NCI-H2029 (cell line): ENCODE results near the gene ZNRF4.
"Not testable (repeated sequence)": the region's sequence is repeated elsewhere in the genome, so short reads cannot be mapped to it uniquely, and the experiment has no call there.

Experiments
- DNase-seq: peaks from one replicate; lab custom pipeline; 2025; lab: John Stamatoyannopoulos, UW

ZNRF4 gene

DNA sequence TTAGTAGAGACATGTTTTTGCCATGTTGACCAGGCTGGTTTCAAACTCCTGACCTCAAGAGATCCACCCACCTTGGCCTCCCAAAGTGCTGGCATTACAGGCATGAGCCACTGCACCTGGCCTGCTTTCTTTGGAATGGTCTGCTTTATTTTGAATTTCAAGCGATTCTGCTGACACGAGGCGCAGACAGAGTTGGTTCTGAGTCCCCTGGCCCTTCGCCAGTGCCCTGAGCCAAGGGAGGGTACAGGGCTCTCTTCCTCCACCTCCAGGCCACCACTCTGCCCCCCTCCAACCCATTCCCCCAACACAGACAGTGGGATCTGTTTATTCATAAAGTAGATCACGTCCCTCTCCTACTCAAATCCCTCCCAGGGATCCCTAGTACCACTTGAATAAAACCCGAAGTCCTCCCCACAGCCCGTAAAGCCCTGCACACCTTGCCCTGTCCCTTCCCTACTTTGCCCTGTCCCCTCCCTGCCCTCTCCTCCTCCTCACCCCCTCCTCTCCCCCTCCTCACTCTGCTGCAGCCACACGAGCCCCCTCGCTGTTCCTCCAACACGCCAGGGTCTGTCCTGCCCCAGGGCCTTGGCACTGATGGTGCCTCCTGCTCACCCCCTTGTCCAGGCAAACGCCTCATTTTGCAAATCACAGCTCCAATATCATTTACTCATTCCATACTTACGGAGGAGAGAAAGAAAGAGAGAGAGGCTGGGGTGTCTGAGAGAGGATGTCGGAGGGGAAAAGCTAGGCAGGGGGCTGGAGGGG, 22.4 kb downstream of the ZNRF4 start:
- no peak for DNase-seq

DNA sequence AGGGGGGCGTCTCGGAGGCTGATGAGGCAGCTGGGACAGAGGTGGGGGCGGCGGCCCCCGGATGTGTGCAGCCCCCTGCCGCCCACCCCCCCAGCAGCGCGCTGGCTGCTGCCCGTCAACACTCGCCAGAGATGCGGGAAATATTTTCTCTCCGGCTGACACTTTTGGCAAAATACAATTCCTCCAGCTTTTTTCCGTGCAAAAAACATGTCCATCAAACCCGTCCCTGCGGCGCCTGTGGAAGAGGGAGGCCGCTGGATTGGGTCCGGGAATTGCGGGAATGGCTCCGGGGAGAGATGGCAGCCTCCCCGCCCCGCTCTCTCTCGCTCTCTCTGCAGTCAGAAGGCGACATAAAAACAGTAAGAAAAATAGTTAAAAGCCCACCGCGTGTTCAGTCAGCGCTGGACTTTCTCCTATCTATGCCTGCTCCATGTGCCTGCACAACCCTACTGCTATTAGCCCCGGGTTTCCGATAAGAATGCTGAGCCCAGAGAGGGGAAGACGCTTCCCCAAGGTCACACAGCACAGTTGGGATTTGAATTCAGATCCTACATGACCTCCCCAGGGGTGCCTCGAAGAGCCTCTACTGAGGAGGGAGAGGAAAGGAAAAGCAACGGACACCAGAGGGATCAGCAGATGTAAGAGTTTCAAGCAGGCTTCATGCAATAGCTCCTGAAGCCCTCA, 23.2 kb downstream of the ZNRF4 start:
- no peak for DNase-seq

DNA sequence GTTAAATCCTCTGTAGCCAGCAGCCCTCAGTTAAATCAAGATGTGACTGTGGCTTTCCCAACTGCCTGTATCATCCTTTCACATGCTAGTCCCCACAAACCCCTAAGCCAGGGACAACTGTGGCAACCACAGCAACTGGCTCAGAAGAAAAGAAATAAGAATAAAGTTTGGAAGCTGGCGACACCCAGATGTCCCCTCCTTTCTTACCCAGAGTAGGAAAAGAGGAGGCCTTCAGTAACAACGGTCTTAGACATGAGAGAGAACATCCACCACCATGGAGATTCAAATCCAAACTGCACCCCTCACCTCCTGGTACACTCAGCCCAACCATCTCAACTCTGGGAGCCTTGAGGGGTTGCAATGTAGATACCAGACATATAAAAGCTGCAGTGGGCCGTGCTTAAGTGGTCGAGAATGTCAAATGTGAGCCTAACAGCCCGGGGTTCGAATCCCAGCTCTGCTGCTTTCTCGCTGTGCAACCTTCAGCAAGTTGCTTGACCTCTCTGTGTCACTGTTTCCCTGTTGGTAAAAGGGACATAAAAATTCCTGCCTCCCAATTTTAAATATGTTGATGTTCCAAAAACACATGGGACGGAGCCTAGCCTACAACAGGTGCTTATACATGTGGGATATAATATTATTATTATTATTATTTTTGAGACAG, 23.8 kb downstream of the ZNRF4 start:
- no peak for DNase-seq

DNA sequence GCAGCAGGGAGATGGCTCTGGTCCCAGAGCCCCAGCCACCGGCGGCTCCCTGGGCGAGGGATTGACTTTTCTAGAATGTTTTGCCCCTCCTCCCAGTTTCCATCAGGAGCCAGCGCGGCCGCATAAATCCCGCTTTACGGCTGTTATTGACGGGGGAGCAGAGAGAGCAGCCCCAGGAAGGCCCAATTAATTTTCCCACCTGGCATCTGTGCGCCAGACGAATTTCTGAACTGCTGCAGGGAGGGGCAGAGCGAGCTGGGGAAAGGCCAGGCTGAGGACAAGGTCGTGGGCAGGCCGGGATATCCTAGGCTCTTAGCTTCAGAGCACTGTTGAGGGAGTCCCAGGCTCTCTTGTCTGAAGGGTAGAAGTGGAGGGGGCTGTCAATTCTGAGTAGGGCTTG, 24.7 kb downstream of the ZNRF4 start:
- no peak for DNase-seq

DNA sequence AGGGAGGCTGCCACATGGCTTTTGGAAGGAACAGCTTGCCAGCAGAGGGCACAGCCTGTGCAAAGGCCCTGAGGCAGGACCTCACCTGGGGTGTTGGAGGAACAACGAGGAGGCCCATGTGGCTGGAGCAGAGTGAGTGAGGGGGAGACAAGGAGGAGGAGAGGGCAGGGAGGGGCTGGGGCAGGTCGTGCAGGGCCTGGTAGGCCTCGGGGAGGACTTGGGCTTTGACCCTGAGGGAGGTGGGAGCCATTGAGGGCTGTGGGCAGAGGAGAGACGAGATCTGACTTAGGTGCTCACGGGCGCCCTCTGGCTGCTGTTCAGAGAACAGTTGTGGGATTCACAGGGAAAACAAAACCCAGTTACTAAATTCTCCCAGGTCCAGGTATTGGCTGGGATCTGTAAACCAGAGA, 25.2 kb downstream of the ZNRF4 start:
- DNase-seq = no peak

DNA sequence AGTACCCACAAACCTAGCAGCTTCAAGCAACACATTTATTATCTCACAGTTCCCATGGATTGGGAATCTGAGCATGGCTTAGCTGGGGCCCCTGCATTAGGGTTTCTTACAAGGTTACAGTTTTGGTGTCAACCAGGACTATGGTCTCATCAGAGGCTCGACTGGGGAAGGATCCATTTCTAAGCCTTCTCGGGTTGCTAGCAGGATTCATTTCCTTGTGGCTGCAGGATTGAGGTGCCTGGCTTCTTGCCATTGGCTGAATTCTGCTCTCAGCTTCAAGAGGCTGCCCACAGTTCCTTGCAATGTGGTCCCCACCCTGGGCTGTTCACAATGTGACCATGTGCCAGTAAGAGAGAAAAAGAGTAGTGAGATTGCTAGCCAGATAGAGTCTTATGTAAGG, 26.7 kb downstream of the ZNRF4 start:
- no peak for DNase-seq

DNA sequence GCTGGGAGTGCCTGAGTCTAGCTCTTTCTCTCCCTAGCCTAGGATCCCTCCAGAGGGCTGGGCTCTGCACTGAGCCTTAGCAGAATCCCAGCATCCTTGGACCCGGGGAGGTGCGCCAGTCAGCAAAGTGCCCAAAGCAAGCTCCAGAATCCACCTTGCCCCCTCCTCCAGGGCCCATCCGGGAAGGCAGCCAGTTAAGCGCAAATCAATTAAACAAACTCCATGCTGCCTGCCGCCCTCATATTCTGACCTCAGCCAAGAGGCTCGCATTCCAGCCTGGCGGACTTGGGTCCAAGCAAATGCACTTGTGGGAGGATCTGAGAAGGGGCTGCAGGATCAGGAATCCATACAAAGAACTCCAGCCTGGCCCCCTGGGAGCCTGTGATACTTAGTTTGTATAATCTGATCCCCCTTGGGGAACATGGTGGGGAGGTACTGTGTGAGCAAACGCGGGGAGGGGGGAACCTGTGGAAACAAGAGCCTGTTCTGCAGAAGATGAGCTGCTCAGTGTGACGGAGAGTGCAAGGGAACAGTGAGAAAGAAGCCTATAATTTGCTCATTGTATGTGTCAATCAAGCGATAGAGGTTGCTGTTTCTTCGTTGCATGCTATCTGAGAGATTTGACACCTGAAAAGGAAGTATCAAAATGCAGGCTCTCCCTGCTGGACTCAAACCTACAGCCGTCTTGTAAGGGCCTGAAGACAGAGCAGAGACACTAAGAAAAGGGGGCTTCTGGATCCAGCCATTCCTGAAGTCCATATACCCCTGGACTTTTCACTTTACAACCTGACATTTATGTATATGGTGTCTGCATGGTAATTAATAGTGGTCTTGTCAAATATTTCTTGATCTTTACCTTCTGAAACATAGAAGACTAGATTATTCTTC, 29.4 kb downstream of the ZNRF4 start:
- DNase-seq = no peak

DNA sequence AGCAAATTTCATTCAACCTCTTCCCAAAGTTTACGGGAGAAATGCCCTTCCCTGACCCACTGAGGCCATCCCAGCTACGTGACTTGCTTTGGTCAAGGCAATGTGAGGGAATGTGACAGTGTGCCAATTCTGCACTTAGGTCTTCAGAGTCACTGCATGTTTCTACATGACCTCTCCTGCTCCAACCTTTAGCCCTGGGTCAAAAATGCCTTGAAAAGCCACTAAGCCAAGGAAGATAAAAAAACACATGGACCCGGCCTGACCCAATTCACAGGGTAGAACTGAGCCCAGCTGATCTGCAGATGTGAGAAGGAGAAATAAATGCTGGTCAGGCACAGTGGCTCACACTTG, 30.0 kb downstream of the ZNRF4 start:
- no peak for DNase-seq

DNA sequence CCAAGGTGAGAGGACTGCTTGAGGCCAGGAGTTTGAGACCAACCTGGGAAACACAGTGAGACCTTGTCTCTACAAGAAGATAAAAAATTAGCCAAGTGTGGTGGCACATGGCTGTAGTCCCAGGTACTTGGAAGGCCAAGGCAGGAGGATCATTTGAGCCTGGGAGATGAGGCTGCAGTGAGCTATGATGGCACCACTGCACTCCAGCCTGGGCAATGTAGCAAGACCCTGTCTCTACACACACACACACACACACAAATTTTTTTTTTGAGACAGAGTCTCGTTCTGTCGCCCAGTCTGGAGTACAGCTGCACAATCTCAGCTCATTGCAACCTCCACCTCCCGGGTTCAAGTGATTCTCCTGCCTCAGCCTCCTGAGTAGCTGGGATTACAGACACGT, 30.4 kb downstream of the ZNRF4 start:
- DNase-seq = not testable (repeated sequence)

DNA sequence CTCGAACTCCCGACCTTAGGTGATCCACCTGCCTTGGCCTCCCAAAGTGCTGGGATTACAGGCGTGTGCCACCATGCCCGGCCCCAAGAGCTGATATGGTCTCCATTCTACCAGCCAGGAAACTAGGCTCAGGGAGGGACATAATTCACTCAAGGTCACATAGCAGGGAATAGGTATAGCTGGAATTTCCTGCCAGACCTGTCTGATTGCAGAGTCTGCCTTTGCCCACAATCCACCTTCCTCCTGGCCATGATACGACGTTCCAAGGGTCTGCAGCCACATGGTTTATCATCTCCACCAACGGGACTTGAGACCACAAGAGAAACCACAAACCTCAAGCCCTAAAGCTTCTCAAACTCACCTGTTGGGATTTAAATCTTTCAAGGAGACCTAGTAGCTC, 32.0 kb downstream of the ZNRF4 start:
- DNase-seq = no peak

DNA sequence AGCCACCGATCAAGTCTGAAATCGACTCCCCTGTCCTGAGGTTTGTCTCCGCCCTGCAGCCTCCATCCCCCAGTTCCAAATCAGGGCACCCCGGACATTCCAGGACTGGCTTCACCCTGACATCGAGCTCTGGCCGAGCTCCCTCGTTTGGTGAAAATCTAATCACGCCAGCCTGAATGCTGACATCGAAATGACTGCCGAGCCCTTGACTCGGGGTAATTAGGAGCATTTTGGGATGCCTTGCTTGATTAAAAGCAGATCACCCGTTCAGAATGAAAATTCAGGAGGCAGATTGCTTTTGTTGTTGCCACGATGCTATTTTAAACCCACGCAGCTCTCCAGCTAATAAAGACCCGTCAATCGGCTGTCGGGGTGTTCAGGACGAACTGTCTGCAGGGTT, 34.3 kb downstream of the ZNRF4 start:
- DNase-seq = no peak

DNA sequence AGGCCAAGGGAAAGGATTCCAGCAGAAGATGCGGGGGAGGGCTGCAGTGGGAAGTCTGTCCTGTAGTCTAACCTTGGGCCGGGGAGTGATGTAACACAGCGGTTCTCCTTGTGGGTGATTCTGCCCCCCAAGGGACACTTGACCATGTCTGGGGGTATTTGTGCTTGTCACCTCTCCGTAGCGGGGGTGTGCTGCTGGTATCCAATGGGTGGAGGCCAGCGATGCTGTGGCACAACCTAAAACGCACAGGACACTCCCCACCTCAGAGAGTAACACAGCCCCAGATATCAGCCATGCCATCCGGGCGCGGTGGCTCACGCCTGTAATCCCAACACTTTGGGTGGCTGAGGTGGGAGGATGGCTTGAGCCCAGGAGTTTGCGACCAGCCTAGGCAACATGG, 36.3 kb downstream of the ZNRF4 start:
- no peak for DNase-seq

DNA sequence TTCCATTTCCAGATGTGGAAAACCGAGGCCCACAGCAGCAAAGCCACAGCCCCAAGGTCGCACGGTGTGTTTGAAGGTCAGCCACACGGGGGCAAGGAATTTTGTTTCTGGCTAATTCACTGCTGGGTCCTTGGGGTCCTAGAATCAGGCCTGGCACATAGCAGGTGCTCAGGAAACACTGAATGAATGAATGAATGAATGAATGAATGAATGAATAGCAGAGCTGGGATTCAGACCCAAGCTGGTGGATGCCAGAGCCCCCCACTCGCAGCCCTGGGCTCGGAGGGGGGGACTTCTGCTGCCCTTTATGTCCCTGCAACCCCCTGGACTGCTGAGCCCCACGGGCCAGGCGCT, 37.0 kb downstream of the ZNRF4 start:
- DNase-seq = no peak

DNA sequence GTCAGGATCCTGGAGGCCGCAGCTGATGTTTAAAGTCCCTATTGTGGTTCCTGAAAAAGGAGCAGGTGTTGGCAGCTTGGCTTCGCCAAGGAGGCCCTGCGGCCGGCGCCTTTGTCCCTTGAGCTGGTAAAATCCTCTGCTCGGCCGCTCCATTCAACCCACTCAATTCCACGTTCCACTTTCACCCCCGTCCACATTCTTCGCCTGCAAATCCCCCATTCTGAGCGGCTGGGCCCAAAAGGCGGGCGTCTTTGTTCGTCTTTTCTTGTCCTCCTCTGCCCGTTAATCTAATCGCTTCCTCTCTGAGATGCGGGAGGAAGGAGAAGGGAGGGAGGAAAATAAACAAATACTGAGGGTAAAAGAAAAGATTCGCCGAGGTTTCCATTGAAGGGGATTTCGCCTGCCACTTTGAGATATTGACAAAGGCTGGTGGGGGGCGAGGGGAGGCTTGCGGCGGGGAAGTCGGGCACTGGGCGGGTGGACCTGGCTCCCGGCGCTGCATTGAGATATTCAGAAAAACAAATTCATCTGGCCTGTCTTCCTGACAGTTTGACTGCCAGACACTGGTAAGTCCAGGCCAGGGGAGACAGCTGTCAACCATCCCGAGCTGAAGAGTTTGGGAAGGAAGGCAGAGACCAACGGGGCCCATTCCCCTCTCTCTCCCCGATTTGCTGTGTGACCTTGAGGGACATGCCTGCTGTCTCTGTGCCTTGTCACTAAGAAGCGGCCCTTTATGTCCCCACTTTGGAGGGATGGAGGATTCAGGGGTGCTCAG, 37.6 kb downstream of the ZNRF4 start:
- no peak for DNase-seq

DNA sequence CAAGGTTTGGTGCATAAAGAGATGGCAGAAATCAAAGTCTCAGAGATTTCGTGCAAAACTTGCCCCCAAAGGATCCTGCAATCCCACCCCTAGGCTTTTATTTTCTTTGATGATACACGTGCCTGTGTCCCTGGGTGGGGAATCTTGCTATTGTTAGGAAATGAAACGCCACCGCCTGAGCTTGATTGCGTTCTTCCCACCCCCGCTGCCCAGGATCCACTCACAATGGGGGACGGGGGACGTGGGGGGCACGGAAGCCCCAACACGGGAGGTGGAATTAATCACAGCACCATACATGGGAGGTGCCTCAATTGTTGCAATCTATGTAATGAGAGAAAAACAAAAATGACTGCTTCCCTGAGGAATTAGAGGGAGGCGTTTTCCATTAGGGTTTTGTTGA, 39.6 kb downstream of the ZNRF4 start:
- no peak for DNase-seq

DNA sequence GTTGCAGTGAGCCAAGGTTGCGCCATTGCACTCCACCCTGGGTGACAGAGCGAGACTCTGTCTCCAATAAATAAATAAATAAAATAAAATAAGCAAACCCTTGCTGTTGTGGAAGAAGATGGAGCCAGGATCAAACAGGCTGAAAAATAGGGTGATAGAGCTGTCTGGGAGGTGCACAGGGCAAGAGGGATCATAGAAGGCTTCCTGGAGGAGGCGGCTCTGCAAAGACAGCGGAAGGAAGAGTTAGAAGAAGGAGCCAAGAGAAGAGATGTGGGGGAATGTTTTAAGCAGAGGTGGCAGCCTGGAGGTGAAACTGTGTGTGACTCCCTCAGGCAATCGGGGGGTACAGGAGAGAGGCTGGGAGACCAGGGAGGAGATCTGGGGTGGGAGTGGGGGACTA, 40.6 kb downstream of the ZNRF4 start:
- DNase-seq = no peak

DNA sequence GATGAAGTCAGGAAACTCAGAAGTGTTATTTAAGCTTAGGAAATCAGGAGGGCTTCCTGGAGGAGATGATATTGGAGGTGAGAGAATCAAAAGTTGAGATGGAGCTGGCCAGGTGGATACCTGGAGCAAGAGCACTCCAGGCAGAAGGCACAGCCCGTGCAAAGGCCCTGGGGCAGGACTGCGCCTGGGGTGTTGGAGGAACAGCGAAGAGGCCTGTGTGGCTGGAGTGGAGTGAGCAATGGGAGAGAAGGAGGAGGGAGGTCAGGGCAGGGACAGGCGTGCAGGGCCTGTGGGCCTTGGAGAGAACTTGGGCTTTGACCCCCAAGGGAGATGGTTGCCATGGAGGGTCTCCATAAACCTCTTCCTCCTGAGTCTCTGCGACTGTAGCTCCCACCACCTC, 42.1 kb downstream of the ZNRF4 start:
- no peak for DNase-seq

DNA sequence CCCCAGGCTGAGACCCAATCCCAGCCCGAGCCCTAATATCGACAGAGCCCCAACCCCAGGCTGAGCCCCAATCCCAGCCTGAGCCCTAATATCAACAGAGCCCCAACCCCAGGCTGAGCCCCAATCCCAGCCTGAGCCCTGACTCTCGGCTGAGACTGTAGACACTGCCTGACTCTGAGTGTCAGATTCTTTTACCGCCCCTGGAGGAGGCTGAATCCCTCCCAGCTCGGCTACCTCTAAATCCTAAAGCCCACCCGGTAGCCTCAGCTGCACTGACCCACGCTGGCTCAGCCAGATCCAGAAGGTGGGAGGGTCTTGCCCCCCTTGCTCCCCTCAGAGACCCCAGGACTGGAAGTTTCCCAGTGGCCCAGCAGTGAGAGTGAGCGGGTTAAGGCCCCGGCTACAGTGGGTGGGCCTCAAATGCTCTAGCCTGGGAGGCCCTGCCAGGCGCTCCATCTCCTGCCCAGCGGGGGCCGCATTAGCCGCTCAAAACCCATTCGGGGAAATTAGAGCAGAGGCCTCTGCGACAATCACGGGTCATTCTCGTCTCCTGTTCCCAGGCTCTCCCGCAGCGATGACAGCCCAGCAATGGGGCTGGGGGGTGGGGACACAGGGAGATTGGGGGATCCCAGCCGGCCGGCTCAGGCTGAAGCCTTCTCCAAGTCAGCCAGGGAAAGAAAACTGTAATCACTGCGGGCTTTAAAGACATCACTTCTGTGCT, 43.8 kb downstream of the ZNRF4 start:
- DNase-seq = no peak

DNA sequence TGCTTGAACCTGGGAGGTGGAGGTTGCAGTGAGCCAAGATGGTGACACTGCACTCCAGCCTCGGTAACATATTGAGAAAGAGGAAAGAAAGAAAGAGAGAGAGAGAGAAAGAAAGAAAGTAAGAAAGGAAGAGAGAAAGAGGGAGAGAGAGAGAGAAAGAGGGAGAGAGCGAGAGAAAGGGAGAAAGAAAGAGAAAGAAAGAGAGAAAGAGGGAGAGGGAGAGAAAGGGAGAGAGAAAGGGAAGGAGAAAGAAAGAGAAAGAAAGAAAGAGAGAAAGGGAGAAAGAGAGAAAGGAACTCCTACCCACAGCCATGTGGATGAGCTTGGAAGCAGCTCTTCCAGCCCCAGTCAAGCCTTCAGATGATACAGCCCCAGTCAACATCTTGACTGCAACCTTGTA, 46.7 kb downstream of the ZNRF4 start:
- no peak for DNase-seq

DNA sequence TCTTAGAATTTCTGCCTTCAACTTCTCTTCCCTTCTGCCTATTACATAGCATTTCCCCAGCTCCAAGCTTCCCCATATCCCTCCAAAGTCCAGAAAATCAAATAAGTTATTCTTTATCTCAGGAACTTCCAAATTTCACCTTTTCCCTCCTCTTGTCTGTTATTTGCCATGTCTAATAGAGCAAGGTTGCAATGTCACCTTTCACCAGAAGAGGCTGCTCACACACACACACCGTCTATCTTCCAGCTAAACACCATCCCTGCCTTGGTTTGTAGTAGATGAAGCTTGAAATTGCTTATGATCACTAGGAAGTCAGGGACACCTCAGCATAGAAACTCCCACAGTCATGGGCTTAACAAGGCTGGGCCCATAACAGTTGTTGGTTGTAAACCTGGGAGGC, 48.4 kb downstream of the ZNRF4 start:
- no peak for DNase-seq

DNA sequence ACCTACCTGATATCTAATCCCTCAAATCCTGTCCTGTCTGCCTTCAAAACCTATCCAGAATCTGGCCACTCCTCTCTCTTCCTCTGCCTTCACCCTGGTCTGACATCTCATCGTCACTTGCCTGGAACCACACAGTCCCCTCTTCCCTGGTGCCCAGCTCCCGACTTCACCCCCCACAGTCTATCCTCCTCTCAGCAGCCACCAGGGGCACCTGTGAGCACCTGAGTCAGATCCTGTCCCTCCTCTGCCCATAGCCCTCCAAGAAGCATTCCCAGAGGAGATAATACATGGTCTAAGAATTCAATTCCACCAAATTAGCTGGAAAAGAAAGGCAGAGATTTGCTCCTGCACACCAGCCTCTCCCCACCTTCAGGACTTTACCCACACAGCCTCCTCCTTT, 48.9 kb downstream of the ZNRF4 start:
- no peak for DNase-seq
